ENCODE results near the gene GLP2R.

Gene GLP2R

DNA sequence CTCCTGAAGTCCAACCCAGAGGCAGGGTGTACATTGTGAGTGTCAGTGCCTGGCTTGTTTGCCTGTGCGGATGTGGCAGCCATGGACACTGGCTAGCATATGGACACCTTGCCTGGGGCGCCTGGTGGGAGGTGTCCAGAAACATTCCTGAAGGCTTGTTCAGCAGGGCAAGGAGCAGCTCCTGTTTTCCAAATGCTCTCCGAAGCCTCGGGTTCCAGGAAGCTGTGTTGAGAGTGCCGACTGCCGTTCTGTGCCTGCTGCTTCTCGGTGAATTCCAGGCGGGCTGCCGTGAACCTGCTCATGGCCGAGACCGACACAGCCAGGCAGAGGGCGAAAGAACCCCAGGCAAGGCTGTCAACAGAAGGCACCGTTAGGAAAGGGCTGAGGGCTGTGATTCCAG is 23.4 kb upstream of the GLP2R start:
- DNase-seq (ENCODE audit: low read depth) = no peak
- no peak overlapping the region for H3K4me3 ChIP-seq (ENCODE audit: low read depth, low read length)
- in situ Hi-C loops (cut with HindIII; ENCODE audit: low sequenced_read_pairs) = no loop called here
- TF ChIP-seq, protein P1, sequence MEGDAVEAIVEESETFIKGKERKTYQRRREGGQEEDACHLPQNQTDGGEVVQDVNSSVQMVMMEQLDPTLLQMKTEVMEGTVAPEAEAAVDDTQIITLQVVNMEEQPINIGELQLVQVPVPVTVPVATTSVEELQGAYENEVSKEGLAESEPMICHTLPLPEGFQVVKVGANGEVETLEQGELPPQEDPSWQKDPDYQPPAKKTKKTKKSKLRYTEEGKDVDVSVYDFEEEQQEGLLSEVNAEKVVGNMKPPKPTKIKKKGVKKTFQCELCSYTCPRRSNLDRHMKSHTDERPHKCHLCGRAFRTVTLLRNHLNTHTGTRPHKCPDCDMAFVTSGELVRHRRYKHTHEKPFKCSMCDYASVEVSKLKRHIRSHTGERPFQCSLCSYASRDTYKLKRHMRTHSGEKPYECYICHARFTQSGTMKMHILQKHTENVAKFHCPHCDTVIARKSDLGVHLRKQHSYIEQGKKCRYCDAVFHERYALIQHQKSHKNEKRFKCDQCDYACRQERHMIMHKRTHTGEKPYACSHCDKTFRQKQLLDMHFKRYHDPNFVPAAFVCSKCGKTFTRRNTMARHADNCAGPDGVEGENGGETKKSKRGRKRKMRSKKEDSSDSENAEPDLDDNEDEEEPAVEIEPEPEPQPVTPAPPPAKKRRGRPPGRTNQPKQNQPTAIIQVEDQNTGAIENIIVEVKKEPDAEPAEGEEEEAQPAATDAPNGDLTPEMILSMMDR (IDR thresholded peaks at IDR 0.05; ENCODE audit: low read depth, low read length, missing control alignments) = no peak

DNA sequence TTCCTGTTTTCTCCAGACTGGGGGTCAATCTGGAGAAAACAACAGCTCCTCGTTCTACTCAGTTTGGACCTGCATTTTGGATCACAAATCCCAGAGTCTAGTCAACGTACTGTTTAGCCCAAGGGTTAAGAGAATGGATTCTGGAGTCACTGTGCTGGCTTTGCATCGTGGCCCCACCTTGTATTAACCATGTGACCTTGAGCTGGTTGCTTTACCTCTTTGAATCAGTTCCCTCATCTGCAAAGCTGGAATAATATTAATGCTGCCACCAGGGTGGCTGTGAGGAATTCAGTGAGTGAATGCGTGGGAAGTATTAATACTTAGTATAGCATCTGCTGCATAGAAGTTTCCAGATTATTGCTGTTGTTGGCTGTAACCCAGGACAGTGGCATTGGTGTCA is 23.0 kb upstream of the GLP2R start:
- in situ Hi-C loops (cut with HindIII; ENCODE audit: low sequenced_read_pairs) = no loop called here
- TF ChIP-seq, protein P1 (IDR thresholded peaks at IDR 0.05; ENCODE audit: low read depth, low read length, missing control alignments) = no peak
- no peak overlapping the region for H3K4me3 ChIP-seq (ENCODE audit: low read depth, low read length)
- DNase-seq (ENCODE audit: low read depth) = no peak

DNA sequence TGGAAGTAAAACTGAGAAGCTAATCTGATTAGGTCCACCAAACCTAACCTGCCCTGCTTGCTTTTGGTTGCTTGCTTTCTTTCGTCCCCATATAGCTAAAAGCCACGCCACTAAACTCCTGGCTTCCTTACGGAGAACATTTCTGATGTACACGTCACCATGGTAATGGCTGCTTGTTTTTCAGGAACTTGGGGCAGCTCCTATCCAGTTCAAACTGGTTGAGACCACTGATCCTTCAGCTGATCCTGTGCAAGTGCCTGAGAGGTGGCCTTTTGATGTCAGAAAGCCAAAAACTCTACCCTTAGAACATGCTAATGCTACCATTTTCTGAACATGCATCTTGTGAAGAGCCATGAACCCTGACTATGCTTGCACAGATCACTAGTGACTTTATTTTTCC is 20.0 kb upstream of the GLP2R start:
- H3K4me3 ChIP-seq (ENCODE audit: low read depth, low read length) = no peak overlapping the region
- TF ChIP-seq, protein P1 (IDR thresholded peaks at IDR 0.05; ENCODE audit: low read depth, low read length, missing control alignments) = no peak
- DNase-seq (ENCODE audit: low read depth) = no peak
- in situ Hi-C loops (cut with HindIII; ENCODE audit: low sequenced_read_pairs) = no loop called here

DNA sequence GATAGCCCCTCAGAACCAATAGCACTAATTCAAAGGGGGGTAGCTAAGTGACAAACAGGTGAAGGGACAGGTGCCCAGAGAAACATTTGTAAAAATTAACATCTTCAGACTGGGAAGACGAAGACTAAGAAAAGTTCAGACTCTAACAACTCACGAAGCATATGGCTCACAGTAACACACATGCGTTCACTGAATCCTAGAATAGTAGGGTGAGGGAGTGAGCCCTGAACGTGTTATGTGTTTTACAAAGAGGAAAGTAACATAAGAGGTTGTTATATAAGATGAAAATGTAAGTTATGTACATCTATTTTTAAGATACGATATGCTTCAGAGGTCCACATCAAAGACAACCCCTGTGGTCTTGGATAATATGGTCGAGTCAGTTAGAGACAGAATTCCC is 19.0 kb upstream of the GLP2R start:
- no peak overlapping the region for H3K4me3 ChIP-seq (ENCODE audit: low read depth, low read length)
- DNase-seq (ENCODE audit: low read depth) = no peak
- in situ Hi-C loops (cut with HindIII; ENCODE audit: low sequenced_read_pairs) = no loop called here
- TF ChIP-seq, protein P1 (IDR thresholded peaks at IDR 0.05; ENCODE audit: low read depth, low read length, missing control alignments) = no peak

DNA sequence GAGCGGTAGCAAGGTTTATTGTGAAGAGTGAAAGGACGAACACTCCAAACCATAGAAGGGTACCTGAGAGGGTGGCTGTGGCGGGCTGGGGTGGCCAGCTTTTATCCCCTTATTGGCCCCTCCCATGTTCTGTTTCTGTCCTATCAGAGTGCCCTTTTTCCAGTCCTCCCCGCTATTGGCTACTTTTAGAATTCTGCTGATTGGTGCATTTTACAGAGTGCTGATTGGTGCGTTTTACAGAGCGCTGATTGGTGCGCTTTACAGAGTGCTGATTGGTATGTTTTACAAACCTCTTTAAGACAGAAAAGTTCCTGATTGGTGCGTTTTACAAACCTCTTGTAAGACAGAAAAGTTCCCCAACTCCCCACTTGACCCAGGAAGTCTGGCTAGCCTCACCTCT is 16.3 kb upstream of the GLP2R start:
- in situ Hi-C loops (cut with HindIII; ENCODE audit: low sequenced_read_pairs) = no loop called here
- DNase-seq (ENCODE audit: low read depth) = no peak
- TF ChIP-seq, protein P1 (IDR thresholded peaks at IDR 0.05; ENCODE audit: low read depth, low read length, missing control alignments) = no peak
- no peak overlapping the region for H3K4me3 ChIP-seq (ENCODE audit: low read depth, low read length)

DNA sequence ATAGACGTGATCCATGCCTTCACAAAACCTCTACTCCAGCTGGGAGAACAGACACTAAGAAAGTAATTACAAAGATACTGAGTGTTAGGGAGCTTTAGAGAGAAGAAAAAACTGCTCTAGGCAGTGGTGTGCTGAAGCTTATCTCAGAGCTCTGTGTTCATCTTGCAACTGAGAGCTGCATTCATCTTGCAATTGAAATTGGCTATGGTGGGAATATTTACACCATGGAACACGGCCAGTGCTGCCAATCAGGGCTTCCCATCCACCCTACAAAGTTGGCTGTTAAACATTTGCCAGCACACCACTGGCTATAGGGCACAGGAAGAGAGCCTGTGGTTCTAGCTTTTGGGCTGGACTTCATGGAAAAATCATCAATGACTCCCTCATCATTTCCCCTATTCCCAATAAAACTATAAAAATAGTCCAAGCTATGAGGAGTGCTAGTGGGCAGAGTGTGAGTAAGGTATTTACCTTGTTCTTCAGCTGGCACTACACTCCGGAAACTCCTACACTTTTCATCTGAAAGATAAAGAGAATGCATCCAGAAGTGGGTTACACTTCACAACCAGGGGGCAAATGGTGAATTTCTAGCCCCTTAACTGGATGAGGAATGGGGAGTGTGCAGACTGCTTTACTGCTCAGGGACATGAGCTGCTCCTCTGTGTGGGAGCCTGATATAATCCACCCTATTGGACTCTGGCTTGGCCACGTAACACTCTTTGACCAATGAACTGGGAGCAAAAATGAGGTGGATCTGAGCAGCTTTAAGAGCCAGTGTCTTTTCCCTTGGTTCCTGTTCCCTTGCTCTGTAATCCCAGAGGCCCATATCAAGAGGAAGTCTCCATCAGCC is 15.4 kb upstream of the GLP2R start:
- no peak overlapping the region for H3K4me3 ChIP-seq (ENCODE audit: low read depth, low read length)
- in situ Hi-C loops (cut with HindIII; ENCODE audit: low sequenced_read_pairs) = no loop called here
- DNase-seq (ENCODE audit: low read depth) = no peak
- TF ChIP-seq, protein P1 (IDR thresholded peaks at IDR 0.05; ENCODE audit: low read depth, low read length, missing control alignments) = no peak

Measured in astrocyte of the cerebellum (primary cell).